HL-60/S4 treated with retinoic acid at 250 ng/mL for 4 days and 3 days (cell line): ENCODE measurements around the gene LITAF.
"Not testable (repeated sequence)": the region's sequence is repeated elsewhere in the genome, so short reads cannot be mapped to it uniquely, and the experiment has no call there.

Experiments
- in situ Hi-C: fragments of 300-500 bp; cut with MboI; formaldehyde crosslinking; loops from 2 replicates; pipeline ENCODE4 v1.7.0; 2022; ENCODE audit warnings: low sequenced_read_pairs

Gene LITAF

GRCh38 chr16:11576427-11577289 lies 10.1 kb downstream of the LITAF start:
- in situ Hi-C loops = no loop called here

DNA sequence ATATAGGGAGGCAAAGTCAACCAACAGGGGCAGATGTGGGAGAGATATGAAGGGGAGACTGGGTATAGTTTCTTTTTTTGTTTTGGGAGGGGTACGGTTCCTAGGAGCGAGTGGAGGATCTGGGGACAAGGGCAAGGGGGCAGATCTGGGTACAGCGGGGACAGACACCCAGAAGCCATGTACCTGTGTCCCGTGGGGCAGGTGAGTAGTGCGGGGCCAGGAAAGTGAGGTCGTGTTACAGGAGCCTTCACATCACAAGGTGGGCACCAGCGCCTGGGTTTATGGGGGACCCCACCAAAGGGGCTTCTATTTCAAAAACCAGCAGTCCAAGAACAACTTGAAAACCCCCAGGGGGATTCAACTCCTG lies 11.5 kb downstream of the LITAF start:
- in situ Hi-C loops = no loop called here

- in situ Hi-C loops = no loop called here
Measured at GRCh38 chr16:11572301-11572995, 14.3 kb downstream of the LITAF start.

- in situ Hi-C loops = no loop called here
Measured at GRCh38 chr16:11571549-11571948, 15.2 kb downstream of the LITAF start.

GRCh38 chr16:11570806-11571205 lies 15.9 kb downstream of the LITAF start:
- in situ Hi-C loops = no loop called here

GRCh38 chr16:11570258-11570657 lies 16.5 kb downstream of the LITAF start:
- in situ Hi-C loops = no loop called here

DNA sequence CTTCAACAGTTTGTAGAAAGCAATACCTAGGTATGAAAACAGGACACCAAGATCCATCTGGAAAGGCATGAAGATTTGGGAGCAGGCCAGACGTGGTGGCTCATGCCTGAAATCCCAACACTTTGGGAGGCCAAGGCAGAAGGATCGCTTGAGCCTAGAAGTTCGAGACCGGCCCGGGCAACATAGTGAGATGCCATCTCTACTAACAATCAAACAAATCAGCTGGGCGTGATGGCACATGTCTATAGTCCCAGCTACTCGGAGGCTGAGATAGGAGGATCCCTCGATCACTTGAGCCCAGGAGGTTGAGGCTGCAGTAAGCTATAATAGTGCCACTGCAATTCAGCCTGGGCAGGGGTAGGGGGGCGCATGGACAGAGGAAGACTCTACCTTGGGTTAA lies 20.3 kb downstream of the LITAF start:
- in situ Hi-C loops = no loop called here

DNA sequence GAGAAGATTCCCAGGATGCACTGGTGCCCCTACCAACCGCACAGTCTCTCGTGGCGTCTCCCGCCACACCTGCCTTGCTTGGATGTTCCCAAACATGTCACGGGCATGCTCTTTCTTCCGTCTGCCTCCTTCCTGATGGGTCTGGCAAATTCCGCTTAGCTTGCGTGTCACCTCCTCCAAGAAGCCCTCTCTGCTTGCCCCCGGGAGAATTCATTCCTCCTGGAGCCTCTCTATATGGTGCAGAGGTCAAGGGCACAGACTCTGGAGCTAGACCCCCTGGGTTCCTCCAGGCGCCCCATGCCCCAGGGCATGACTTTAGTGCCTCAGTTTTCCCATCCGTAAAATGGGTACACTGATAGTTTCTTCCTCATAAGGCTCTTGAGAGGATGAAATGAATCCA lies 21.1 kb downstream of the LITAF start:
- in situ Hi-C loops = no loop called here

GRCh38 chr16:11564046-11564926 lies 22.4 kb downstream of the LITAF start:
- in situ Hi-C loops = no loop called here

- in situ Hi-C loops = no loop called here
Measured at GRCh38 chr16:11563493-11564040, 23.2 kb downstream of the LITAF start.

DNA sequence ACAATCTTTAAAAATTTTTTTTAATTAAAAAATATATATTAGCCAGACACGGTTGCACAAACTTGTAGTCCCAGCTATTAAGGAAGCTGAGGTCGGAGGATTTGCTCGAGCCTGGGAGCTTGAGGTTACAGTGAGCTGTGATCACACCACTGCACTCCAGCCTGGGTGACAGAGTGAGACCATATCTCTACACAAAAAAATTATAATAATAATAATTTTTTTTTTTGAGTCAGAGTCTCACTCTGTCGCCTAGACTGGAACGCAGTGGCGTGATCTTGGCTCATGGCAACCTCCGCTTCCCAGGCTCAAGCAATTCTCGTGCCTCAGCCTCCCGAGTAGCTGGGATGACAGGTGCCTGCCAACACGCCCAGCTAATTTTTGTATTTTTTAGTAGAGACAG lies 23.8 kb downstream of the LITAF start:
- in situ Hi-C loops = no loop called here

DNA sequence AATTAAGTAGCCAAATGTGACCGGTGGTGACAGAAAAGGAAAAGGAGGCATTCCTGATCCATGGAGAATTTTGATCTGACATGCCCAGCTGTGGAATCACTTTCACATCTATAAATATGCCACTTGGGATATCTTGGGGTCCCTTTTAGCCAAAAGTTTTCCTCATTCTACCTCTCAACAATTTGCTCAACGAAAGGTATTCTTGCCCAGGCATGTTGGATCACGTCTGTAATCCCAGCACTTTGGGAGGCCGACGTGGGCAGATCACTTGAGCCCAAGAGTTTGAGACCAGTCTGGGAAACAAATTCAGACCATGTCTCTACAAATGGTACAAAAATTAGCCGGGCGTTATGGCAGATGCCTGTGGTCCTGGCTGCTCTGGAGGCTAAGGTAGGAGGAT lies 24.3 kb downstream of the LITAF start:
- in situ Hi-C loops = no loop called here

DNA sequence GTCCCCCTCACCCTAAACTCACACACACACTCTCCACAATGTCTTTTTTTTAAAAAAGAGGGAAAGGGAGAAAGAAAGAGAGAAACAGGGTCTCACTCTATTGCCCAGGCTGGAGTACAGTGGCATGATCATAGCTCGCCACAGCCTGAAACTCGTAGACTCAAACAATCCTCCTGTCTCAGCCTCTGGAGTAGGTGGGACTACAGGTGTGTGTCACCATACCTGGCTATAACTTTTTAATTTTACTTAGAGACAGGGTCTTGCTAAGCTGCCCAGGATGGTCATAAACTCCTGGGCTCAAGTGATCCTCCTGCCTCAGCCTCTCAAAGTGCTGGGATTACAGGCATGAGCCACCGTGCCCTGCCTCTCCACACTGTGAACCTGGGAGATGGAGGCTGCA lies 24.9 kb downstream of the LITAF start:
- in situ Hi-C loops = no loop called here

GRCh38 chr16:11561454-11561805 lies 25.3 kb downstream of the LITAF start:
- in situ Hi-C loops = no loop called here

DNA sequence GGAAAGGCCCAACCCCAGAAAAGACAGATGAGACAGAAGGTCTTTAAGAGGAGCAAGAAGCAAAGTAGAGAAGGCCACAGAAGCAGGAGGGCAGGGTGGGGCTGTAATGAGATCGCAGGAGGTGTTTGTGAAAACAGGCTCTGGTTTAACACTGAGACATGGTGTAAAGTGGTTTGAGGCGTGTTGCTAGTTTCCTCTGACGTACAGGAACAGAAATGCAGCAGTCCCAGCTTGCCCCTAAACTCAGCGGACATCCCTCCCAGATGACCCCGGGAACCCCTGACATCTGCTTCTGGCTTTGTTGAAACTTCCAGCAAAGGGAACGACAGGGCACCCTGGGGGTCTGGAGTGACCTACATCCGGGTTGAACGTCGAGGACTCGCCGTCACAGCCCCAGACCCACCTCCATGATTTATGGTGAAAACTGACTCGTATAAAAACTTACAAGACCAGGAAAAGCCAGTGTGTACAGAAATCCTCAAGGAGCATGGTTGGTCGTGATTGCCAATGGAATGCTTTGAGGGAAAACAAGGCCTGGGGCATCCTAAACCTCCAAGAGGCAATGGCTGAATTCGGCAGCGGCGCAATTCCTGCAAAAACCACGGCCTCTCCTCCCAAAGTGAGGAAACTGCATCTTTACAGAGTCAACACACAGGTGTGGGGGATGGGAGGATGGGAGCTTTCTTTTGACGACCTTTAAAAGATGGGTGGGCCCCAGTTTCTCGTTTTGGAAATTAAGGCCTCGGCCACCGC lies 25.8 kb downstream of the LITAF start:
- in situ Hi-C loops = no loop called here

DNA sequence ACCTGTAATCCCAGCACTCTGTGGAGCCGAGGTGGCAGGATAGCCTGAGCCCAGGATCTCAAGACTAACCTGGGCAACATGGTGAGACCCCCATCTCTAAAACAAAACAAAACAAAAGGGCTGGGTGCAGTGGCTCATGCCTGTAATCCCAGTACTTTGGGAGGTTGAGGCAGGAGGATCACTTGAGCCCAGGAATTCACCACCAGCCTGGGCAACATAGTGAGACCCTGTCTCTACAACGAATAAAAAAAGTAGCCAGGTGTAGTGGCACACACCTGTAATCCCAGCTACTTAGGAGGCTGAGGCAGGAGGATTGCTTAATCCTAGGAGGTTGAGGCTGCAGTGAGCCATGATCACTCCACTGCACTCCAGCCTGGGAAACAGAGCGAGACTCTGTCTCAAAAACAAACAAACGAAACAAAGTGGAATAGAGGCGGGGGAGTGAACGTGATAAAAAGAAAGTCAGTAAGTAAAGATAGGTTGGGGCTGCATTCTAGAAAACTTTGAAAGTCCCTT lies 28.4 kb downstream of the LITAF start:
- in situ Hi-C loops = not testable (repeated sequence)

DNA sequence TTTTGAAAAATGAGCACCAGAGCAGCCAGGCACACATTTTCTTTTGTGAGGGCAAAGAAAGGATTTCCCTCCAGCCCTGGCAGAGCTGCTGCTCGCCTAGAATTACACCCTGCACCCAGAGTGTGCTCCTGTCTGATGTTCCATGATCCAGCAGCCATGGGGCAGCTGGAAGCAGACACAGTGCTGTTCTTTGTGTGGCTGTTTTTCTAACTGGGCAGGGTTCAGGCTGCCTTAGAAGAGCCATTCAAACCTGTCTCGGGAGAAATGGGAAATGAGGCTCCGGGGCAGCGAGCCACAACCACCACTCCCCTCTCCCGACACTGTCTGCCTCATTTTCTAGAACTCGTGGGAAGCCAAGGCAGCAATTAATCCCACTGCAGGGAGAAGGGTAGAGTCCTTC lies 28.9 kb downstream of the LITAF start:
- in situ Hi-C loops = no loop called here

DNA sequence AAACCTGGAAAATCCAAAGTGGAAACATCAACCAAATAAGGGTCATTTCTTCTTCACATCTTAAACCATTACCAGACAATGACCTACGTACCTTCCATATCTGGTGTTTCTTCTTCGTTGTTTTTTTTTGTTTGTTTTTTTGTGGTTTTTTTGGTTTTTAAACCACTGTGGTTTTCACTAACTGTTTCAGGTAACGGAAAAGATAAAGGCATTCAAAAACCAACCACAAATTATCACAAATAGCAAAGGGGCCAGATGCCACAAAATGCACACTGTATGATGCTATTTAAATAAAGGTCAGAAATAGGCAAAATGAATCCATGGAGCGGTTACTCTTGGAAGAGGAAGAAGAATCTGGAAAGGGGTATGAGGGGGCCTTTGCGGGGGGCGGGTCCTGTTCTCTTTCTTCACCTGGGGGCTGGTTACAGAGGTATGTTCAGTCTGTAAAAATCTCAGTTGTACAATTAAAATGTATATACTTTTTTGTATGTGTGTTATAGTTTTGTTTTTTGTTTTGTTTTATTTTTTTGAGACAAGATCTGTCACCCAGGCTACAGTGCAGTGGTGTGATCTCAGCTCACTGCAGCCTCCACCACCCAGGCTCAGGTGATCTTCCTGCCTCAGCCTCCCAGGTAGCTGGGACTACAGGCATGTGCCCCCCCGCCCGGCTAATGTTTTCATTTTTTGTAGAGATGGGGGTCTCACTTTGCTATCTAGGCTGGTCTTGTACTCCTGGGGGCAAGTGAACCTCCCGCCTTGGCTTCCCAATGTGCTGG lies 29.6 kb downstream of the LITAF start:
- in situ Hi-C loops = no loop called here

DNA sequence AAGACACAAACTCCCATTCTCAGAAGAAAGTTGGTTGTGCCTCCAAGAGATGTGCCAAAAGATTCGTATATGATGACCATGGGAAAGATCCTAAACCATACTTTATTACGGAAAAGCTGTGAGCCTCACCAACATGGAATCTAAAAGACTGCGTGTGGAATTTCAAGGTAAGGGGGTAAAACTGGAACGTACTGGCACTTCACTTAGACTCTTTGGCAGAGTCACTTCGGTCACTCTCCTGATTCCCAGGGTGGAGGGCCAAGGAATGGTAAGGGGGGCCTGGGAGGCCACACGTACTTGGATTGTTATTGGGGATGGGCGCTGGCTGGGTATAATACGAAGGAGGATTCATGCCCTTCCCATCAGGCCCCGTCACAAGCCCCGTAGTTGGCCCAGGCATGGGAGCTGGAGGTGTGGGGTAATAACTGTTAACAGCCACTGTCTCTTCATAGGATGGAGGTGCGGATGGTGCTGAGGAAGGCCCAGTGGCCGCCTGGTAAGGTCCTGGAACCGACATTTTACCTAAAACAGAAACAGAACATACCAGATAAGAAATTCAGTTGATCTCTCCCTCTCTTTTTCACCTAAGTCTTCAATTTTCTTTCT lies 30.4 kb downstream of the LITAF start:
- in situ Hi-C loops = no loop called here
